Uterus (tissue), 4 donors: ENCODE measurements around the gene CNNM3. TPM values are rescaled to one million over a fixed set of nuclear protein-coding genes. Genes with fewer than 3 reads are reported as not detected.

ENCODE experiments used
- DNase-seq, 2 donors: peaks; one replicate each; pipeline ENCODE4 v3.0.0-alpha.2; 2019 to 2020
- H3K27ac ChIP-seq, 2 donors: fragments of 200-600 bp; sonication (generic); 1 replicate in 1 of 2; 2 replicates in 1 of 2; pipeline ENCODE4 v1.5.1; 2016 to 2018
- H3K27me3 ChIP-seq, 2 donors: fragments of 200-600 bp; sonication (generic); one replicate each; pipeline ENCODE4 v1.5.1; 2018 to 2019; ENCODE audit warnings: control low read depth in 1 of 2
- H3K36me3 ChIP-seq, 2 donors: fragments of 200-600 bp; sonication (generic); one replicate each; pipeline ENCODE4 v1.5.1; 2019; ENCODE audit warnings: control low read depth in 1 of 2
- H3K4me1 ChIP-seq, 2 donors: fragments of 200-600 bp; sonication (generic); one replicate each; pipeline ENCODE4 v1.5.1; 2018 to 2019; ENCODE audit warnings: control low read depth in 1 of 2
- H3K4me3 ChIP-seq, 2 donors: fragments of 200-600 bp; sonication (generic); 1 replicate in 1 of 2; 2 replicates in 1 of 2; pipeline ENCODE4 v1.5.1; 2018 to 2019; ENCODE audit warnings: mild to moderate bottlenecking in 1 of 2
- H3K9me3 ChIP-seq, 2 donors: fragments of 200-600 bp; sonication (generic); one replicate each; pipeline ENCODE4 v1.5.1; 2019; ENCODE audit warnings: control low read depth in 1 of 2
- POLR2A ChIP-seq, 2 donors: fragments of 450-650 bp; IDR thresholded peaks; one replicate each; pipeline ENCODE4 v1.6.1; 2016; ENCODE audit warnings: antibody characterized with exemption in 2 of 2, mild to moderate bottlenecking in 1 of 2, moderate library complexity in 1 of 2
- intact Hi-C: fragments of 100-400 bp; cut with DNase I; formaldehyde crosslinking; loops from one replicate; pipeline ENCODE4 v1.15.1; 2023; ENCODE audit warnings: low total_unique reads
- total RNA-seq, 4 donors: library from RNA; depleted of rRNA in 3 of 4; stranded (reverse); fragments of >200 nt in 3 of 4; gene quantifications; one replicate each; pipeline versions ENCODE4 v1.1.0 to v1.2.4, GENCODE V29; 2014 to 2023
- TF ChIP-seq, protein P1 (sequence below), 4 experiments: fragments of 200-600 bp in 2 of 4; fragments of 450-650 bp in 2 of 4; sonication (generic) in 2 of 4; IDR thresholded peaks; one replicate each; pipeline ENCODE4 v1.5.1; 2016 to 2019; ENCODE audit warnings: antibody characterized with exemption in 4 of 4, mild to moderate bottlenecking in 2 of 4, moderate library complexity in 1 of 4
- donor health status: DM: yes; HTN: yes; CAD: no.

CNNM3 gene
- total RNA-seq, 4 donors from 2014 or later: 1.5 to 21.1 (median 11.2) TPM

DNA sequence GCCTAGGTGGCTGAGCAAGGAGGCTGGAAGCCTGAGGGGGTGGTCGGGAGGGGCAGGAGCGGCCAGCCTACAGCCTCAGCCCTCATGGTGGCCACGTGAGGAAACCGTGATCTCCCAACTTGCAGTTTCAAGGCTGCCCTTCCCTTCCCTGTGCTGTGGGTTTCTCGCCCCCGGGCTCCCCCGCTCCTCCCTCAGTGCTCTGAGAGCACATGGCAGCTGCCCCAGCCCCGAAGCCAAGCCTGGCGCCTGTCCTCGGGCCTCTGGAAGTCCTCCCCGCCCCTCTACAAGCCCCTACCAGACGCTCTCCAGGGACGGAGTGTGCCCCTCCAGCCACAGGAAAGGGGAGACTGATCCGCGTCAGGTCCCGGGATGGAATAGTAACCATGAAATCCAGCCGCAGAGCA, 28.3 kb downstream of the CNNM3 start:
- peaks cover 0 to 5% of the 10 kb centered on the region in 2 donors for H3K4me1 ChIP-seq
- H3K36me3 ChIP-seq: no peaks in the 10 kb centered on the region
- TF ChIP-seq POLR2A (IDR thresholded peaks at IDR 0.05): no peak
- TF ChIP-seq, protein P1, sequence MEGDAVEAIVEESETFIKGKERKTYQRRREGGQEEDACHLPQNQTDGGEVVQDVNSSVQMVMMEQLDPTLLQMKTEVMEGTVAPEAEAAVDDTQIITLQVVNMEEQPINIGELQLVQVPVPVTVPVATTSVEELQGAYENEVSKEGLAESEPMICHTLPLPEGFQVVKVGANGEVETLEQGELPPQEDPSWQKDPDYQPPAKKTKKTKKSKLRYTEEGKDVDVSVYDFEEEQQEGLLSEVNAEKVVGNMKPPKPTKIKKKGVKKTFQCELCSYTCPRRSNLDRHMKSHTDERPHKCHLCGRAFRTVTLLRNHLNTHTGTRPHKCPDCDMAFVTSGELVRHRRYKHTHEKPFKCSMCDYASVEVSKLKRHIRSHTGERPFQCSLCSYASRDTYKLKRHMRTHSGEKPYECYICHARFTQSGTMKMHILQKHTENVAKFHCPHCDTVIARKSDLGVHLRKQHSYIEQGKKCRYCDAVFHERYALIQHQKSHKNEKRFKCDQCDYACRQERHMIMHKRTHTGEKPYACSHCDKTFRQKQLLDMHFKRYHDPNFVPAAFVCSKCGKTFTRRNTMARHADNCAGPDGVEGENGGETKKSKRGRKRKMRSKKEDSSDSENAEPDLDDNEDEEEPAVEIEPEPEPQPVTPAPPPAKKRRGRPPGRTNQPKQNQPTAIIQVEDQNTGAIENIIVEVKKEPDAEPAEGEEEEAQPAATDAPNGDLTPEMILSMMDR (IDR thresholded peaks at IDR 0.05): no peak

DNA sequence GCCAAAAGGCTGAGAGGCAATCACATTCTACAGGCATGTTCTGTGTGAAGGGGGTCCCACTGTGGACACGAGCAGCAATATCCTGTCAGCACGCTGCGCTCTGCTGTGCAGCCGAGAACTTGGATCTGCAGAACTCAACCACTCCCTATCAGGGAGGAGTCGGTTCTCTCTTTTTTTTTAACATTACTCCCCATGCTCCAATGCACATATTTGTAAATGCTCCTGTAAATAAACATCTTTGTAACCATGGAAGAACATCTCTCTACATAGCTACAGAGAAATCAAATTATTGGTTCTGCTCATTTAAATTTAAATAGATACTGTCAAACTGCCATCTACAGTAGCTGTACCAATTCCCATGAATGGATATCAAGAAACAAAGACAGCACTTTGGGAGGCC, 30.8 kb downstream of the CNNM3 start:
- intact Hi-C loops: no loop called here
- H3K4me1 ChIP-seq: no peaks in the 10 kb centered on the region
- TF ChIP-seq, protein P1 (IDR thresholded peaks at IDR 0.05): no peak
- no peak for TF ChIP-seq POLR2A (IDR thresholded peaks at IDR 0.05)
- no peak overlapping the region for H3K4me3 ChIP-seq
- no peaks in the 10 kb centered on the region for H3K27me3 ChIP-seq
- H3K27ac ChIP-seq: no peak overlapping the region
- DNase-seq: no peak
- no peaks in the 10 kb centered on the region for H3K36me3 ChIP-seq
- H3K9me3 ChIP-seq: no peaks in the 10 kb centered on the region

More for the DNA sequence above, 28.3 kb downstream of the CNNM3 start:
- no peak for DNase-seq
- no peak overlapping the region for H3K27ac ChIP-seq
- H3K4me3 ChIP-seq: no peak overlapping the region
- intact Hi-C loops: no loop called here
- no peaks in the 10 kb centered on the region for H3K9me3 ChIP-seq
- no peaks in the 10 kb centered on the region for H3K27me3 ChIP-seq

DNA sequence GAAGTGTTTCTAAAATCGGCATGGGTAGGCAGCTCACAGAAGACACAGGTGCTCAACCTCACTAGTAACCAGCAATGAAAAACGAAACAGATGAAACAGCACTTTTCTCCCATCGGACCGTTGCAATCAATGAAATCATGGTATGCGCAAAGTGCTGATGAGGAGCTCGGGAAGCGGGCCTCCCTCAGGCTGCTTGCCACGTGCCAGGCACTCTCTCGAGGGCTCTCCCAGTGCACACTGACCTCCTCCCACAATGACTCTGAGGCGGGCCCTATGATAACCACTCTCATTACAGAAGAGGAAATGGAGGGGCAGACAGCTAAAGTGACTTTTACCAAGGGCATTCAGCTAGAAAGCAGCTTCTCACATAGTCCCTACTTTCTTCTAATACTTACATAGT, 31.5 kb downstream of the CNNM3 start:
- Histone ChIP-seq H3K27me3 (no peaks in the 10 kb centered on the region), H3K36me3 (no peaks in the 10 kb centered on the region), H3K4me3 (no peak overlapping the region), H3K27ac (no peak overlapping the region), H3K4me1 (no peaks in the 10 kb centered on the region), H3K9me3 (no peaks in the 10 kb centered on the region)
- TF ChIP-seq, protein P1 (IDR thresholded peaks at IDR 0.05): no peak
- no peak for TF ChIP-seq POLR2A (IDR thresholded peaks at IDR 0.05)
- intact Hi-C loops: no loop called here
- DNase-seq: no peak

DNA sequence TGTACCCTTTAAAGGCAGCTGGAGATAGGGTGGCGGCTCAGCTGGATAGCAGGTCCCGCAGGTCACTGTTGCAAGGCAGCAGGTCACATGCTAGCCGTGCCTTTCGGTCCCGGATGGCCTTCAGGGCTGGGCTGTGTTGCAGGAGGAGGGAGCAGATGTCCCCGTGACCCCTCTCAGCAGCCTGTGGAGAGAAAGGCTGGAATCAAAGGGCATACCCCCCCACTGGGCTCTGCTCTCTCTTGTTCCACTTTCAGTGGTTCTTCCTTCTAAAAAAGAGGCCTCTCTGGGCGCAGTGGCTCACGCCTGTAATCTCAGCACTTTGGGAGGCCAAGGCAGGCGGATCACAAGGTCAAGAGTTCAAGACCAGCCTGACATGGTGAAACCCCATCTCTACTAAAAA, 32.2 kb downstream of the CNNM3 start:
- no peak for DNase-seq
- no peak overlapping the region for H3K4me3 ChIP-seq
- no peaks in the 10 kb centered on the region for H3K27me3 ChIP-seq
- no peak for TF ChIP-seq POLR2A (IDR thresholded peaks at IDR 0.05)
- TF ChIP-seq, protein P1 (IDR thresholded peaks at IDR 0.05): no peak
- H3K4me1 ChIP-seq: no peaks in the 10 kb centered on the region
- H3K36me3 ChIP-seq: no peaks in the 10 kb centered on the region
- no peaks in the 10 kb centered on the region for H3K9me3 ChIP-seq
- intact Hi-C loops: no loop called here
- H3K27ac ChIP-seq: no peak overlapping the region

DNA sequence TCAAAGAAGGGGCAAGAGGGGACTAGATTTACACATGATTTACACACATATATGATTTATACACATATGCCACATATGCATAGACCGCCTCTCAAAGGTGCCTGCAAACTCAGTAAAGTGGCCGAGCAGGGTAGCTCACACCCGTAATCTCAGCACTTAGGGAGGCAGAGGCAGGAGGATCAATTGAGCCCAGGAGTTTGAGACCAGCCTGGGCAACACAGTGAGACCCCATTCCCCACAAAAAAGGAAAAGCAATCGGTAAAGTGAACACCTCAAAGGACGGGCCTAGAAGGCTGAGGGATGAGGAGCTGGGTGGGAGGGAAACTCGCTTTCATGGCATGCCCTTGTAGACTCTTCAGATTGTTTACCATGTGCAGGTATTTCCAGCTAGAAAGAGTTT, 36.6 kb downstream of the CNNM3 start:
- H3K9me3 ChIP-seq: no peaks in the 10 kb centered on the region
- intact Hi-C loops: no loop called here
- TF ChIP-seq POLR2A (IDR thresholded peaks at IDR 0.05): no peak
- TF ChIP-seq, protein P1 (IDR thresholded peaks at IDR 0.05): no peak
- H3K27me3 ChIP-seq: no peaks in the 10 kb centered on the region
- H3K4me3 ChIP-seq: no peak overlapping the region
- DNase-seq: no peak
- no peaks in the 10 kb centered on the region for H3K36me3 ChIP-seq
- H3K4me1 ChIP-seq: peaks cover 0 to 10% of the 10 kb centered on the region in 2 donors
- H3K27ac ChIP-seq: no peak overlapping the region
